H9 (cell line): ENCODE data around the gene ARL4D. TPM values are rescaled to one million over a fixed set of nuclear protein-coding genes. Genes with fewer than 3 reads are reported as not detected.
"Not testable (repeated sequence)": the region's sequence is repeated elsewhere in the genome, so short reads cannot be mapped to it uniquely, and the experiment has no call there.

Experiments used
- DNase-seq: peaks from one replicate; pipeline ENCODE4 v3.0.0-alpha.2; 2017
- H2AFZ ChIP-seq: one replicate; pipeline ENCODE4 v1.6.1; 2013; ENCODE audit warnings: mild to moderate bottlenecking, low read length, control low read depth, moderate library complexity
- H2AK5ac ChIP-seq: 2 replicates; pipeline ENCODE4 v1.6.1; 2013; ENCODE audit warnings: low read length, control low read depth, mixed read lengths; ENCODE audit not compliant: insufficient read length
- H2BK120ac ChIP-seq: one replicate; pipeline ENCODE4 v1.6.1; 2013; ENCODE audit warnings: low read depth, mild to moderate bottlenecking, low read length, control low read depth, inconsistent platforms; ENCODE audit not compliant: poor library complexity, severe bottlenecking
- H2BK12ac ChIP-seq: 2 replicates; pipeline ENCODE4 v1.6.1; 2013; ENCODE audit warnings: low read length, control low read depth, mixed read lengths, low read depth; ENCODE audit not compliant: insufficient read length
- H2BK15ac ChIP-seq: 2 replicates; pipeline ENCODE4 v1.6.1; 2013; ENCODE audit warnings: low read depth, low read length, control low read depth
- H2BK20ac ChIP-seq: one replicate; pipeline ENCODE4 v1.6.1; 2013; ENCODE audit warnings: low read depth, mild to moderate bottlenecking, low read length, control low read depth, inconsistent platforms; ENCODE audit not compliant: poor library complexity, severe bottlenecking
- H2BK5ac ChIP-seq: 2 replicates; pipeline ENCODE4 v1.6.1; 2013; ENCODE audit warnings: low read length, control low read depth, mixed read lengths; ENCODE audit not compliant: insufficient read length
- H3K14ac ChIP-seq: 2 replicates; pipeline ENCODE4 v1.6.1; 2013; ENCODE audit warnings: low read length, control low read depth; ENCODE audit not compliant: insufficient read depth
- H3K18ac ChIP-seq: 2 replicates; pipeline ENCODE4 v1.6.1; 2013; ENCODE audit warnings: low read depth, mild to moderate bottlenecking, mixed read lengths, low read length, control low read depth; ENCODE audit not compliant: insufficient read length
- H3K23ac ChIP-seq: 2 replicates; pipeline ENCODE4 v1.6.1; 2013; ENCODE audit warnings: low read length, control low read depth, mixed read lengths, low read depth; ENCODE audit not compliant: insufficient read length
- H3K23me2 ChIP-seq: 2 replicates; pipeline ENCODE4 v1.6.1; 2013; ENCODE audit warnings: low read depth, mild to moderate bottlenecking, mixed read lengths, low read length, control low read depth; ENCODE audit not compliant: insufficient read length, poor library complexity, severe bottlenecking
- H3K27ac ChIP-seq: 2 replicates; pipeline ENCODE4 v1.5.1; 2013; ENCODE audit warnings: low read length, control low read depth, mixed read lengths, low read depth; ENCODE audit not compliant: insufficient read length
- H3K27me3 ChIP-seq: 2 replicates; pipeline ENCODE4 v1.6.1; 2013; ENCODE audit warnings: low read length, control low read depth, inconsistent platforms; ENCODE audit not compliant: insufficient read depth
- H3K4ac ChIP-seq: 2 replicates; pipeline ENCODE4 v1.6.1; 2013; ENCODE audit warnings: low read depth, mild to moderate bottlenecking, control low read depth, inconsistent platforms, low read length, moderate library complexity
- H3K4me1 ChIP-seq: 2 replicates; pipeline ENCODE4 v1.6.1; 2013; ENCODE audit warnings: low read length, control low read depth, inconsistent platforms; ENCODE audit not compliant: insufficient read depth
- H3K4me2 ChIP-seq: 2 replicates; pipeline ENCODE4 v1.6.1; 2013; ENCODE audit warnings: low read length, control low read depth, mixed read lengths; ENCODE audit not compliant: insufficient read length, insufficient read depth
- H3K56ac ChIP-seq: 2 replicates; pipeline ENCODE4 v1.6.1; 2013; ENCODE audit warnings: low read depth, mild to moderate bottlenecking, mixed read lengths, low read length, control low read depth; ENCODE audit not compliant: insufficient read length
- H3K79me1 ChIP-seq: 2 replicates; pipeline ENCODE4 v1.6.1; 2013; ENCODE audit warnings: low read depth, mild to moderate bottlenecking, moderate library complexity, low read length, control low read depth, inconsistent platforms; ENCODE audit not compliant: insufficient read depth, poor library complexity, severe bottlenecking
- H3K79me2 ChIP-seq: 2 replicates; pipeline ENCODE4 v1.6.1; 2013; ENCODE audit warnings: low read length, control low read depth, inconsistent platforms; ENCODE audit not compliant: insufficient read depth
- H3K9ac ChIP-seq: 2 replicates; pipeline ENCODE4 v1.6.1; 2013; ENCODE audit warnings: low read length, control low read depth, mixed read lengths; ENCODE audit not compliant: insufficient read length; ENCODE audit errors: extremely low read depth
- H3K9me3 ChIP-seq: one replicate; pipeline ENCODE4 v1.6.1; 2013; ENCODE audit warnings: low read depth, low read length, inconsistent platforms; ENCODE audit not compliant: control insufficient read depth
- H3T11ph ChIP-seq: one replicate; pipeline ENCODE4 v1.6.1; 2013; ENCODE audit warnings: mild to moderate bottlenecking, low read length, control low read depth, inconsistent platforms
- H4K20me1 ChIP-seq: one replicate; pipeline ENCODE4 v1.6.1; 2013; ENCODE audit not compliant: control insufficient read depth, insufficient read length, insufficient read depth
- H4K5ac ChIP-seq: 2 replicates; pipeline ENCODE4 v1.6.1; 2013; ENCODE audit warnings: low read depth, mild to moderate bottlenecking, mixed read lengths, low read length, control low read depth; ENCODE audit not compliant: insufficient read length
- H4K8ac ChIP-seq: replicated peaks from 2 replicates; pipeline ENCODE4 v1.6.1; 2013; ENCODE audit warnings: low read length, control low read depth, mixed read lengths, low read depth; ENCODE audit not compliant: insufficient read length
- H4K91ac ChIP-seq: 2 replicates; pipeline ENCODE4 v1.6.1; 2013; ENCODE audit warnings: low read depth, mild to moderate bottlenecking, moderate library complexity, mixed read lengths, low read length, control low read depth; ENCODE audit not compliant: insufficient read length
- H3K27ac Mint-ChIP-seq, 3 experiments: 2 replicates in 2 of 3; 3 replicates in 1 of 3; pipeline ENCODE4 v1.8.0; 2020 to 2021; ENCODE audit warnings: mixed read lengths in 3 of 3, mild to moderate bottlenecking in 1 of 3, moderate library complexity in 1 of 3
- H3K27me3 Mint-ChIP-seq: 2 replicates; pipeline ENCODE4 v1.8.0; 2021; ENCODE audit warnings: low read depth, mild to moderate bottlenecking, moderate library complexity, mixed read lengths
- H3K36me3 Mint-ChIP-seq, 3 experiments: 2 replicates in 2 of 3; 3 replicates in 1 of 3; pipeline ENCODE4 v1.8.0; 2020 to 2021; ENCODE audit warnings: low read depth in 3 of 3, mixed read lengths in 3 of 3; ENCODE audit not compliant: insufficient read depth in 1 of 3
- H3K4me1 Mint-ChIP-seq, 2 experiments: 2 replicates each; pipeline ENCODE4 v1.8.0; 2020; ENCODE audit warnings: mixed read lengths in 2 of 2
- H3K4me3 Mint-ChIP-seq, 2 experiments: 2 replicates in 1 of 2; 3 replicates in 1 of 2; pipeline ENCODE4 v1.8.0; 2020 to 2021; ENCODE audit warnings: mild to moderate bottlenecking in 2 of 2, mixed read lengths in 2 of 2, moderate library complexity in 1 of 2
- H3K9me3 Mint-ChIP-seq, 2 experiments: 2 replicates in 1 of 2; 3 replicates in 1 of 2; pipeline ENCODE4 v1.8.0; 2020; ENCODE audit warnings: mild to moderate bottlenecking in 2 of 2, mixed read lengths in 2 of 2, moderate library complexity in 1 of 2
- WGBS: extraction: QIAGEN DNeasy Blood & Tissue Kit; methylation state at CpG from one replicate; pipeline ENCODE4 v1.1.7; 2013; ENCODE audit warnings: missing lambda C conversion rate, low lambda C conversion rate, mixed read lengths; ENCODE audit not compliant: insufficient read length; ENCODE audit errors: extremely low coverage; 5-methylcytosine and 5-hydroxymethylcytosine counted together
- total RNA-seq: library from RNA; stranded (reverse); gene quantifications from 2 replicates; pipeline ENCODE4 v1.2.1, GENCODE V29; 2021
- TF ChIP-seq, protein P1 (sequence below): fragments of 200-600 bp; sonication (generic); conservative IDR thresholded peaks from 3 replicates; pipeline ENCODE4 v1.8.0; 2021; ENCODE audit warnings: antibody characterized with exemption, mild to moderate bottlenecking

ARL4D gene
- total RNA-seq, 1 experiment from 2014 or later: 6.2 TPM

GRCh38 chr17:43393944-43394482, 4.8 kb upstream of the ARL4D start:
- WGBS: no CpG with 5 or more reads among the region's 11 CpGs
- H3K27ac Mint-ChIP-seq: peak overlapping the region in 1 of 3 experiments; percentile 86; a peak in 2 of 7 replicates
- peaks cover 15 to 16% of the 10 kb centered on the region in 2 experiments for H3K4me1 Mint-ChIP-seq
- H3K79me2 ChIP-seq: no peaks in the 10 kb centered on the region
- no peak overlapping the region for H4K5ac ChIP-seq
- H3K9ac ChIP-seq: no peak overlapping the region
- TF ChIP-seq, protein P1, sequence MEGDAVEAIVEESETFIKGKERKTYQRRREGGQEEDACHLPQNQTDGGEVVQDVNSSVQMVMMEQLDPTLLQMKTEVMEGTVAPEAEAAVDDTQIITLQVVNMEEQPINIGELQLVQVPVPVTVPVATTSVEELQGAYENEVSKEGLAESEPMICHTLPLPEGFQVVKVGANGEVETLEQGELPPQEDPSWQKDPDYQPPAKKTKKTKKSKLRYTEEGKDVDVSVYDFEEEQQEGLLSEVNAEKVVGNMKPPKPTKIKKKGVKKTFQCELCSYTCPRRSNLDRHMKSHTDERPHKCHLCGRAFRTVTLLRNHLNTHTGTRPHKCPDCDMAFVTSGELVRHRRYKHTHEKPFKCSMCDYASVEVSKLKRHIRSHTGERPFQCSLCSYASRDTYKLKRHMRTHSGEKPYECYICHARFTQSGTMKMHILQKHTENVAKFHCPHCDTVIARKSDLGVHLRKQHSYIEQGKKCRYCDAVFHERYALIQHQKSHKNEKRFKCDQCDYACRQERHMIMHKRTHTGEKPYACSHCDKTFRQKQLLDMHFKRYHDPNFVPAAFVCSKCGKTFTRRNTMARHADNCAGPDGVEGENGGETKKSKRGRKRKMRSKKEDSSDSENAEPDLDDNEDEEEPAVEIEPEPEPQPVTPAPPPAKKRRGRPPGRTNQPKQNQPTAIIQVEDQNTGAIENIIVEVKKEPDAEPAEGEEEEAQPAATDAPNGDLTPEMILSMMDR: peak; percentile 96
- H3K27ac ChIP-seq: no peak overlapping the region
- no peak overlapping the region for H4K8ac ChIP-seq
- peak overlapping the region; percentile 65 for H2AFZ ChIP-seq
- no peak overlapping the region for H2BK120ac ChIP-seq
- H3K4ac ChIP-seq: no peak overlapping the region
- H4K20me1 ChIP-seq: no peaks in the 10 kb centered on the region
- no peak overlapping the region for H2AK5ac ChIP-seq
- no peak overlapping the region for H3K4me3 Mint-ChIP-seq
- H2BK20ac ChIP-seq: no peak overlapping the region
- H3K27me3 ChIP-seq: no peaks in the 10 kb centered on the region
- H2BK15ac ChIP-seq: peak overlapping the region; percentile 13; the same call in 1 of the 2 replicates
- no peak overlapping the region for H4K91ac ChIP-seq
- H3K4me1 ChIP-seq: no peaks in the 10 kb centered on the region
- H3K79me1 ChIP-seq: no peaks in the 10 kb centered on the region
- no peak overlapping the region for H2BK5ac ChIP-seq
- H3K9me3 Mint-ChIP-seq: no peaks in the 10 kb centered on the region; a peak in 1 of 5 replicates
- no peak overlapping the region for H3K4me2 ChIP-seq
- no peaks in the 10 kb centered on the region for H3K9me3 ChIP-seq
- no peak overlapping the region for H3K56ac ChIP-seq
- peak overlapping the region; percentile 62; the same call in 1 of the 2 replicates for H3K14ac ChIP-seq
- no peak overlapping the region for H3K18ac ChIP-seq
- no peak overlapping the region for H2BK12ac ChIP-seq
- no peak overlapping the region for H3T11ph ChIP-seq
- no peaks in the 10 kb centered on the region for H3K36me3 Mint-ChIP-seq
- peak; percentile 91 for DNase-seq
- no peak overlapping the region for H3K23ac ChIP-seq
- H3K27me3 Mint-ChIP-seq: no peaks in the 10 kb centered on the region; the same call in 1 of the 2 replicates
- H3K23me2 ChIP-seq: peaks cover 13% of the 10 kb centered on the region

DNA sequence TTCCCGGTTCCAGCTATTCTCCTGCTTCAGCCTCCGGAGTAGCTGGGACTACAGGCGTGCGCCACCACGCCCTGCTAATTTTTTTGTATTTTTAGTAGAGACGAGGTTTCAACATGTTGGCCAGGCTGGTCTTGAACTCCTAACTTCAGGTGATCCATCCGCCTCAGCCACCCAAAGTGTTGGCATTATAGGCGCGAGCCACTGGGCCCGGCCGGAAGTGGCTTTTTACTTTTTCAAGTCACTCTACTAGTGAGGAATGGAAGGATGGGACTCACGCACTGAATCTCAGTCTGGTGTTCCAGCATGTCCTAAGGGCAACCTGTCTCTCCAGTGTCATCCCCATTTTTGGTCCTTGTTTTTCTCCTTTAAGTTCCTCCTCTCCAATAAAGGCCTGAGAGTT, 4.1 kb upstream of the ARL4D start:
- not testable (repeated sequence) for H3K9me3 Mint-ChIP-seq, H3K79me2 ChIP-seq, H3K23me2 ChIP-seq, H2BK120ac ChIP-seq, H3K9me3 ChIP-seq, H3T11ph ChIP-seq, H4K8ac ChIP-seq, H2BK12ac ChIP-seq, H3K14ac ChIP-seq, H2BK15ac ChIP-seq, H3K4ac ChIP-seq, H3K79me1 ChIP-seq, H2BK5ac ChIP-seq, H3K9ac ChIP-seq, H3K27me3 ChIP-seq, H3K27me3 Mint-ChIP-seq, H3K4me2 ChIP-seq, H4K5ac ChIP-seq, H2AK5ac ChIP-seq, H4K91ac ChIP-seq, DNase-seq, H3K4me1 ChIP-seq, H3K56ac ChIP-seq, H3K23ac ChIP-seq, H3K27ac ChIP-seq, H4K20me1 ChIP-seq, H3K36me3 Mint-ChIP-seq, H3K18ac ChIP-seq, H2BK20ac ChIP-seq, H3K4me3 Mint-ChIP-seq, H2AFZ ChIP-seq, H3K27ac Mint-ChIP-seq
- WGBS: no CpG with 5 or more reads among the region's 12 CpGs
- H3K4me1 Mint-ChIP-seq: peaks cover 12 to 17% of the 10 kb centered on the region in 2 experiments
